ENCODE data around the gene KRT86. TPM values are rescaled to one million over a fixed set of nuclear protein-coding genes. Genes with fewer than 3 reads are reported as not detected.

The KRT86 gene
- total RNA-seq, 2 donors from 2014 or later, result not detected

GRCh38 chr12:52353766-52354165, 79.3 kb downstream of the KRT86 start:
- no peak for TF ChIP-seq CTCF (conservative IDR thresholded peaks at IDR 0.05)
- H3K36me3 ChIP-seq (ENCODE audit: control insufficient read depth, insufficient read depth, low read length), result no peaks in the 10 kb centered on the region
- H3K9me3 Mint-ChIP-seq, result no peaks in the 10 kb centered on the region
- no peak overlapping the region for H3K9ac ChIP-seq (ENCODE audit: extremely low read depth, low read length, poor library complexity, severe bottlenecking)
- H3K27me3 Mint-ChIP-seq (ENCODE audit: insufficient read depth), result no peaks in the 10 kb centered on the region
- WGBS, 2 experiments (ENCODE audit: insufficient coverage in 1 of 2, insufficient read length in 1 of 2), result 89 to 100% methylated on average over 1 to 2 of the region's 3 CpGs
- no peak overlapping the region for H3K27ac ChIP-seq (ENCODE audit: low read depth, low read length)
- peaks cover 7% of the 10 kb centered on the region for H3K27me3 ChIP-seq (ENCODE audit: control insufficient read depth, insufficient read depth, low read length, poor library complexity, severe bottlenecking)
- no peaks in the 10 kb centered on the region for H3K4me1 ChIP-seq (ENCODE audit: control insufficient read depth, insufficient read depth, low read length)
- no peaks in the 10 kb centered on the region for H3K9me3 ChIP-seq (ENCODE audit: control insufficient read depth, low read length)
- peak; percentile 38 for DNase-seq
- H3K27ac Mint-ChIP-seq, result no peak overlapping the region
- H3K4me1 Mint-ChIP-seq, result no peaks in the 10 kb centered on the region
- H3K36me3 Mint-ChIP-seq (ENCODE audit: low read depth), result no peaks in the 10 kb centered on the region
- no peak overlapping the region for H3K4me3 ChIP-seq (ENCODE audit: low read length)
- H3K4me3 Mint-ChIP-seq, result no peak overlapping the region

GRCh38 chr12:52354200-52354599, 79.8 kb downstream of the KRT86 start:
- Histone ChIP-seq H3K9ac (ENCODE audit: extremely low read depth, low read length, poor library complexity, severe bottlenecking) (no peak overlapping the region), H3K9me3 (ENCODE audit: control insufficient read depth, low read length) (no peaks in the 10 kb centered on the region), H3K27ac (ENCODE audit: low read depth, low read length) (no peak overlapping the region), H3K4me1 (ENCODE audit: control insufficient read depth, insufficient read depth, low read length) (no peaks in the 10 kb centered on the region), H3K36me3 (ENCODE audit: control insufficient read depth, insufficient read depth, low read length) (no peaks in the 10 kb centered on the region), H3K27me3 (ENCODE audit: control insufficient read depth, insufficient read depth, low read length, poor library complexity, severe bottlenecking) (peaks cover 7% of the 10 kb centered on the region), H3K4me3 (ENCODE audit: low read length) (no peak overlapping the region)
- 57 to 80% methylated on average over 1 to 5 of the region's 5 CpGs for WGBS, 2 experiments (ENCODE audit: insufficient coverage in 1 of 2, insufficient read length in 1 of 2)
- TF ChIP-seq CTCF (conservative IDR thresholded peaks at IDR 0.05), result no peak
- Mint-ChIP-seq H3K27me3 (ENCODE audit: insufficient read depth) (no peaks in the 10 kb centered on the region), H3K36me3 (ENCODE audit: low read depth) (no peaks in the 10 kb centered on the region), H3K27ac (no peak overlapping the region), H3K4me1 (no peaks in the 10 kb centered on the region), H3K4me3 (no peak overlapping the region), H3K9me3 (no peaks in the 10 kb centered on the region)
- DNase-seq, result peak; percentile 34

- no peaks in the 10 kb centered on the region for H3K36me3 Mint-ChIP-seq (ENCODE audit: low read depth)
These were observed 80.7 kb downstream of the KRT86 start for GRCh38 chr12:52355176-52355575.

More at GRCh38 chr12:52355176-52355575, 80.7 kb downstream of the KRT86 start:
- Histone ChIP-seq H3K36me3 (ENCODE audit: control insufficient read depth, insufficient read depth, low read length) (no peaks in the 10 kb centered on the region), H3K4me1 (ENCODE audit: control insufficient read depth, insufficient read depth, low read length) (no peaks in the 10 kb centered on the region), H3K9me3 (ENCODE audit: control insufficient read depth, low read length) (no peaks in the 10 kb centered on the region), H3K27ac (ENCODE audit: low read depth, low read length) (no peak overlapping the region), H3K27me3 (ENCODE audit: control insufficient read depth, insufficient read depth, low read length, poor library complexity, severe bottlenecking) (peaks cover 7% of the 10 kb centered on the region), H3K9ac (ENCODE audit: extremely low read depth, low read length, poor library complexity, severe bottlenecking) (no peak overlapping the region), H3K4me3 (ENCODE audit: low read length) (no peak overlapping the region)
- DNase-seq, result no peak
- no peak for TF ChIP-seq CTCF (conservative IDR thresholded peaks at IDR 0.05)
- Mint-ChIP-seq H3K4me1 (no peaks in the 10 kb centered on the region), H3K9me3 (no peaks in the 10 kb centered on the region), H3K27ac (no peak overlapping the region), H3K27me3 (ENCODE audit: insufficient read depth) (no peaks in the 10 kb centered on the region), H3K4me3 (no peak overlapping the region)
- 94 to 98% methylated on average over 8 of the region's 8 CpGs for WGBS, 2 experiments (ENCODE audit: insufficient coverage in 1 of 2, insufficient read length in 1 of 2)

Measured in endodermal cell (in vitro differentiated cells).